Measurements from ENCODE around the gene USP12.
"Not testable (repeated sequence)": the region's sequence is repeated elsewhere in the genome, so short reads cannot be mapped to it uniquely, and the experiment has no call there.

Gene USP12

GRCh38 chr13:27171244-27171826, at the start of gene USP12:
Gene USP12, minus strand, starts transcription at chr13:27171811. Its CDS starts 172 bp downstream, at chr13:27171639.
- no peak for DNase-seq

- DNase-seq = no peak
These were observed 48.0 kb upstream of the USP12 start for GRCh38 chr13:27219611-27220010.

GRCh38 chr13:27218861-27219260, 47.2 kb upstream of the USP12 start:
- DNase-seq = not testable (repeated sequence)

GRCh38 chr13:27217791-27218190, 46.2 kb upstream of the USP12 start:
- DNase-seq = not testable (repeated sequence)

GRCh38 chr13:27213386-27213785, 41.8 kb upstream of the USP12 start:
- DNase-seq = not testable (repeated sequence)

- no peak for DNase-seq
These were observed 40.3 kb upstream of the USP12 start for GRCh38 chr13:27211771-27212364.

- DNase-seq = no peak
These were observed 39.7 kb upstream of the USP12 start for GRCh38 chr13:27211271-27211670.

- DNase-seq = no peak
These were observed 36.9 kb upstream of the USP12 start for GRCh38 chr13:27208514-27208913.

GRCh38 chr13:27203854-27204253, 32.2 kb upstream of the USP12 start:
- DNase-seq = no peak

- no peak for DNase-seq
These were observed 31.6 kb upstream of the USP12 start for GRCh38 chr13:27203186-27203585.

- no peak for DNase-seq
These were observed 30.1 kb upstream of the USP12 start for GRCh38 chr13:27201661-27202060.

- DNase-seq = no peak
These were observed 28.9 kb upstream of the USP12 start for GRCh38 chr13:27200413-27201070.

- DNase-seq = no peak
These were observed 28.1 kb upstream of the USP12 start for GRCh38 chr13:27199696-27200095.

GRCh38 chr13:27199211-27199610, 27.6 kb upstream of the USP12 start:
- DNase-seq = no peak

- no peak for DNase-seq
These were observed 23.5 kb upstream of the USP12 start for GRCh38 chr13:27194895-27195764.

GRCh38 chr13:27194209-27194608, 22.6 kb upstream of the USP12 start:
- DNase-seq = no peak

- DNase-seq = no peak
These were observed 21.9 kb upstream of the USP12 start for GRCh38 chr13:27193496-27193895.

- no peak for DNase-seq
These were observed 21.4 kb upstream of the USP12 start for GRCh38 chr13:27192973-27193372.

- not testable (repeated sequence) for DNase-seq
These were observed 20.8 kb upstream of the USP12 start for GRCh38 chr13:27192367-27192766.

GRCh38 chr13:27189192-27189591, 17.6 kb upstream of the USP12 start:
- no peak for DNase-seq

- no peak for DNase-seq
These were observed 16.6 kb upstream of the USP12 start for GRCh38 chr13:27188239-27188638.

- no peak for DNase-seq
These were observed 14.7 kb upstream of the USP12 start for GRCh38 chr13:27186295-27186694.

- DNase-seq = no peak
These were observed 12.0 kb upstream of the USP12 start for GRCh38 chr13:27183561-27184147.

Data from NCI-H2107 (cell line).